SIG-M5 treated with dmso at 0.1 percent for 504 hours (cell line): Measurements from ENCODE around the gene PECR.
"Not testable (repeated sequence)": the region's sequence is repeated elsewhere in the genome, so short reads cannot be mapped to it uniquely, and the experiment has no call there.

ENCODE experiments used
- DNase-seq: peaks from one replicate; lab custom pipeline; 2025; ENCODE audit not compliant: unreplicated experiment; lab: John Stamatoyannopoulos, UW

Gene PECR

DNA sequence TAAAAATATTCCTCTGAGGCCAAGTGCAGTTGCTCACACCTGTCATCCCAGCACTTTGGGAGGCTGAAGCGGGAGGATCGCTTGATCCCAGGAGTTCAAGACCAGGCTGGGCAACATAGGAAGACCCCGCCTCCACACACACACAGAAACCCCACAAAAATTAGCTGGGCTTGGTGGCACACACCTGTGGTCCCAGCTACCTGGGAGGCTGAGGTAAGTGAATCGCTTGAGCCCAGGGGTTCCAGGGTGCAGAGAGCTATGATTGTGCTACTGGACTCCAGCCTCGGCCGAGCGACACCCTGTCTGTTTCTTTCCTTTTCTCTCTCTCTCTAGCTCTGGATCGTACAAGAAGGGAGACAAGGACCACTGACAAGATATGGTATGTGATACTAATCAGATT is 25.7 kb upstream of the PECR start:
- DNase-seq: no peak

GRCh38 chr2:216104691-216105090 is 23.1 kb upstream of the PECR start:
- DNase-seq: no peak

DNA sequence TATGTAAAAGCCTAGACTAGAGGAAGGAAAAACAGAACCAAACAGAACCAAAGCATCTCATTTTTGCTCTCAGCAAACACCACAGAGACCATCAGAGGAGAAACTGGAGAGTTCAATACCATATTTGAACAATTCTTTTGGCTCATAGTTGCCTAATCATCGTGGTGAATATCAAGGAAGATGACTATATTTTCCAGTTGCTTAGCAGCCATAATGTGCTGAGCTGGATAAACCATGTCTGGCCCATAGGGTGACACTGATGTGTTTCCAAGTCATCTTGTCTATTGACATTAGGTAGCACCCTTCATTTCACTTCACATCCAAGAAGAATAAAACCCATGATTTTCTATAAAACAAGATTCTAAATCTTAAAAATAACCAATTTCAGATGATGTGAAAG is 21.6 kb upstream of the PECR start:
- no peak for DNase-seq

DNA sequence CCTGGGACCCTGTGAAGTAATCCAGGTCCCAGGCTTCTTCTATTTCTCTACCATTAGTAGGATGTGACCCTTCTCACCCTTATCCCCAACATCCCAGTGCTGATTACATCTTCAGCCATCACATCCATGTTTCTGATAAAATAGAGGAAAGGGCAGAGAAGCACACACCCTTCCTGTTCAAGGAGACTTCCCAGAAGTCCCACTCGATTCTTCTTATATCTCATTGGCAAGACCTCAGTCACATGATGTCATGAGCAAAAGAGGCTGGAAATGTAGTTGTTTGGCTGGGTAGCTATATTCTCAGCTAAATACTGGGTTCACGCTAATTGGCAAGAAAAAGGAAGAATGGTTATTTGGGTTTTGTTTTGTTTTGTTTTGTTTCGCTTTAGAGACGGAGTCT is 19.5 kb upstream of the PECR start:
- no peak for DNase-seq

- DNase-seq: no peak
These were observed 17.1 kb upstream of the PECR start for GRCh38 chr2:216098421-216099334.

DNA sequence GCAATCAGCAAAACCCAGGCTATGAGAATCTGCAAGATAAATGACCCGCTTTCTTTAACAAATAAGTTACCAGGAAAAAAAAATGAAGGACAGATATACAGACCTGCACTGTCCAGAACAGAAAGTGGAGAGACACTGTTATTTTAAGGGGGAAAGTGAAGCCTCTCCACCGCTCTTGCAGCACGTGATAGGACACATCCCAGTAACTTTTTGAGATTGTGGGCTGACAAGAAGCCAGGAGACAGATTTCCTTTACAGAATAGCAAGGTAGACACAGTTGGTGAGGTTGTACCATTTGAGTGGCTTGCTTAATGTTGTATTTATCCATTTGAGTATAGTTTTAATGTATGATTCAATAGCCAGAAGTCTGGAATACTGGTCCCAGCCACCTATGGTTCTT is 13.1 kb upstream of the PECR start:
- no peak for DNase-seq

- no peak for DNase-seq
These were observed 11.0 kb upstream of the PECR start for GRCh38 chr2:216092646-216093045.

DNA sequence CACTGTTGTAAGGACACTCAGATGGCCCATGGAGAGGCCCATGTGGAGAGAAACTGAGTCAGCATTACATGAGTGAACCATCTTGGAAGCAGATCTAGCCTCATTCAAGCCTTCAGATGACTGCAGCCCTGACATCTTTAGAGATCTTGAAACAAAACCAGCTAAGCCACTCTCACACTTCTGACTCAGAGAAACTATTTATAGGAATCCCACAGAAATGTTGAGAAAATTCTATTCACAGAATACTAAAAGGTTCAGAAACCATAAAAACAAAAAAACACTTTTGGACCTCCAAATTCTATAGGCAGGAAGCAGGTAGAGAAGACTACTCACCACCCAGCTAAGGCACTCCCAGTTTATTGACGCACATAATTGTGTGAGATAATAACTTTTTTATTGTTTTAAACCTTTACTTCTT is 8.8 kb upstream of the PECR start:
- peak; percentile 12 for DNase-seq

DNA sequence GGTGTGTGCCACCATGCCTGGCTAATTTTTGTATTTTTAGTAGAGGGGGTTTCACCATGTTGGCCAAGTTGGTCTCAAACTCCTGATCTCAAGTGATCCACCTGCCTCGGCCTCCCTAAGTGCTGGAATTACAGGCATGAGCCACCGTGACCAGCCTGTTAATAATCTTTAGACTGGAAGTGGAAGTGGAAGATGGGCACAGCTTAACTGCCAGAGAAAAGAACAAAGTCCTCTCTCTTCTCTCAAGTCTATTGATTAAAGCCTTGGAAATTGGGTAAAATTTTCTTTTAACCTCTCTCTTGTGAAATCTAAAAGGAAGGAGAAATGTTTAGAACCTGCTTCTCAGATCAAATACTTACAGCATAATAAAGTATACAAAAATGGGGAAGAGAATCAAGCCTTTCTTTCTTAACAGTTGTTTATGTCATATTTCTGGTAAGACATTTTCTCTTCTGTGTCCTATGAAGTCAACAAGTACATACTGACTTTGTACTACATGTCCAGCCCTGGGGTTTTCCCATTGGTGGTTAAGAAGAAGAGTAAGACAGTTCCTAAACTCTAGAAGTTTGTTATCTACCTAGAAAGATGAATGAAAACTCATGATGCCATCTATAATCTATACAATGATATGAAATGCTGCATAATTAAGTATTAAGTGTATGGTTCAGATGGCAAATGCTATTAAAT is 4.7 kb upstream of the PECR start:
- no peak for DNase-seq

DNA sequence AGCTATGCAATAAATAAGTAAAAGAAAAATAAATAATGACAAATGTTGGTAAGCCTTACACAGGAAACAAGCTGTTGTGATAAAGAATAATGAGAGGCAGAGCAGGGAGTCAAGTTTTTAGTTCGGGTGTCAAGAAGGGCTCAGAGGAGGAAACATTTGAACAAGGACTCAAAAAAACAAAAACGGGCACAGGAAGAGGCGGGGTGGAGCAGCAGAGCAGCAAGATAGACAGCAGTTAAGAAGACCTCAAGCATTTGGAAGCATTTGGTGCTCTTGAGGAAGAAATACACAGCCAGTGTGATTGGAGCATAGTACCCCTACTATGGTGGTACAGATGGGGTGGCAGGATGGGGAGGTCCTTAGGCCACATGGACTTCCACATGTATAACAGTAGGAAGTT is 2.9 kb upstream of the PECR start:
- DNase-seq: no peak

GRCh38 chr2:216083464-216084281 is 2.1 kb upstream of the PECR start:
- no peak for DNase-seq

GRCh38 chr2:216082805-216083204 is 1.2 kb upstream of the PECR start:
- peak; percentile 83 for DNase-seq

DNA sequence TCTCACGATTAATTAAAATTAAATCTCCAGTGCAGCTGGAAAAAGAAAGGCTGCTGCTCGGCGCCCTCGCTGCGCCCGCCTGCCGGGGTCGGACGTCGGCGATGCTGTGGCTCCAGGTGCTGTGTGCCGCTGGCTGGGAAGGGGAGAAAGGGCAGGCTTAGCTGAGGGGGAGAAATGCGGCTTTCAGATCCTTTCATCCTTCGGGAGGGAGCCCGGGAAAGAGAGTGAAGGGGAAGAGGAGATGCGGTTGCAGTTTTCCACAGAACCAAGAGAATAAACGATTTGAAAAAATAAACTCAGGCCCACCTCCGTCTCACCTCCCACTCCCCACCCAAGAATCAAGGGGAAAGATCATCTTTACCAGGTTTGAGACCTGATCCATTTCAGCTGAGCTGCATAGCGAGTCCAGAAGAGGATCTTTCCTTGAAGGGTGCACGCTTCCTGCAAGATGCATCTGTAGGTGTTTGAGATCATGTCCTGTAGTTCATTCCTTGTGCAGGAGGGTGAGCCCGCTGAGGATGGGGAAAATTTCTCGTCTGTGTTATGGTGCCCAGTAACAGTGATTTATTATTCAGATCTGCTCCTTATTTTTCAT is 605 bp upstream of the PECR start:
- DNase-seq: no peak

DNA sequence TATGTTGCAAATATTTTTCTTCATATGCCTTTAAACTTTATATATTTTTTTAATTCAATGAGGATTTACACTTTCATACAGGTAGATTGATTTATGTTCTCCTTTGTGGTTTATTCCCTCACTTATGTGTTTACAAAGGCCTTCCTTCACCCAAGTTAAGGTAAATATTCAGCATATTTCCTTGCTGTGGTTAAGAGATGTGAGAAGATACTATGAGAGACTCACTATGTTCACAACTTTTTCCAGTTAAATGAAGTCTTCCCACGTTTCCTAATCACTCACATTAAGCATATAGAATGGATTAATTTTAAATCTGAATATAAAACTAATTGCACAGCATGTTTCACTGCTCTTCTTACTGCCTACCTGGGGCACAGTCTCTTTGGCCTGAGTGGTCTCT is 597 bp downstream of the PECR start:
- no peak for DNase-seq

GRCh38 chr2:216080048-216080447 is 1.6 kb downstream of the PECR start:
- DNase-seq: not testable (repeated sequence)

DNA sequence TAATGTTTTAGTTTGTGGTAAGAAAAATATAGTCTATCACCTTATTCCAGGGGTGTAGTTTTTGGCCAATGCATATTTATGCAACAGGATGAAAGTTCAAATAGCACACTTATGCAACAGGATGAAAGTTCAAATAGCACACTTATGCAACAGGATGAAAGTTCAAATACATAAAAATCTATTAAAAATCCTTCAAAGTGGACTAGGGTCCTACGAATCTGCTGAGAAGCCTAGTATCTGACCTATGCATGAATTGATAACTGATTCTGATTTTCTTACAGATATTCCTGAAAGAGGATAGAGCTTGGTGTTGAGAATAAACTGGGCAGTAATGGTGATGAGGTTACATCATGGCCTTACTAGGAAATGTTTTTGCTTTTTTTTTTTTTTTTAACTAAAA is 2.8 kb downstream of the PECR start:
- peak; percentile 36 for DNase-seq

DNA sequence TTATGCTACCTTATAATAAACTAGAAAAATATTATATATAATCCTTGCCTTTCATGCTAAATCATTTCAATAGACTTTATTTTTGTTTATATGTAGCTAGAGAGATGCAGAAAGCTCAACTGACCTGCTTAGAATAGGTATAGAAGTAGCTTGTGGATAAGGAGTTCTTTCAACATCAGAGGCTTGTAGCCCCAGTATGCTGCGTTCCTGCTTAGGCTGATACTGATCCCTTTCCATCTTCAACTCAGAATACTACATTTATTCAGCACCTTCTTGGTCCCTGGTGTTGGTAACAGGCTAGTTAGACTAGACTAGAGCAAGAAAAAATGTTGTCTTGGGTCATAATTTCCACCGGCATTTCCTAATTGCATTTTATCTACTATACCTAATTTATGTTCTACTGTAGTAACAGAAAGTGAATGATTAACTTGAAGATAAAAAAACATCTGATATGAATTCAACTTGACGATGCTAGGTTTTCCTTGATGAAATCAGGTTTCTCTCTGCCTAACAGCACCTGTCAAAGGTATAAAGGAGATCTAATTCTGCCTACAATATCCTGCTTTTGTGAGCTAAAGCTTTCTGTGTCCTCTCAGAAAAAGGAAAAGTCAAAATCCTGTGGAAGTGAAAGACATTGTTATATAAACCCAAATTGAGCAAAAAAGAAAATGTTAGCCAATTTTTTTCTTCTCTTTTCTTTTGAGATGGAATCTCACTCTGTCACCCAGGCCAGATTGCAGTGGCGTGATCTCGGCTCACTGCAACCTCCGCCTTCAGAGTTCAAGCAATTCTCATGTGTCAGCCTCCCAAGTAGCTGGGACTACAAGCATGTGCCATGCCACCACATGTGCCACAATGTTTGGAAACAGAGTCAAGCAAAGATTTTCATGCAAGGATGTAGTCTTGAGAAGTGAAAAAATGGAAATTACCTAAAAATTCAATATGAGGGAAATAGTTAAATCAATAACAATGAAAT is 5.8 kb downstream of the PECR start:
- DNase-seq: no peak

- no peak for DNase-seq
These were observed 6.8 kb downstream of the PECR start for GRCh38 chr2:216074794-216075193.

DNA sequence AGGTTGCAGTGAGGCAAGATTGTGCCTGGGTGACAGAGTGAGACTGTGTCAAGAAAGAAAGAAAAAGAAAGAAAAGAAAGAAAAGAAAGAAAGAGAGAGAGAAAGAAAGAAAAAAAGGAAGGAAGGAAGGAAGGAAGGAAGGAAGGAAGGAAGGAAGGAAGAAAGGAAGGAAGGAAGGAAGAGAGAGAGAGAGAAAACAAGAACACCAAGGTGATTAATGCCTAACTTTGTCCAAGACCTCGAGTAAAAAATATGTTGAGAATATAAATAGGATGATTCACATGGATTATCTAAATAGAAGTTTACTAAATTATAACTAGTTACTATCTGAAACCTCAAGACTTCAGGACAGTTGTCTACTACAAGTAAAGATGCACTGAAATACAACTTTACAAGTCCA is 7.2 kb downstream of the PECR start:
- no peak for DNase-seq

DNA sequence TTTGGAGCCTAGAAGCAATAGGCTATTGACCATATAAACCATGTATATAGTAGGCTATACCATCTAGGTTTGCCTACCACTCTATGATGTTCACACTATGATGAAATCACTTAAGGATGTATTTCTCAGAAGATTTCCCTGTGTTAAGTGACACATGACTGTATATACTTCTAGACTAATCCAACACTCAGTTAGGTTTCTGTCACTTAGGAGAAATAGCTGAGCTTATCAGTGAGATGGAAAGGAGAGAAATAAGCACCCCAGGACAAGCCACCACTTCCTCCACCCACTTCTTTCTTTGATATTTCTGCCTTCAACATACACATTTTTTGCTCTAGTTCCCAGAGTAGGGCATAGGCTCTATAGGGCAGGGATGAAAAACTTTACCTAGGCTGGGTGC is 7.8 kb downstream of the PECR start:
- no peak for DNase-seq
